Mammary epithelial cell (primary cell): ENCODE results near the gene SPATA22.

Experiments
- CTCF ChIP-seq, 2 donors: IDR thresholded peaks in 1 of 2; conservative IDR thresholded peaks in 1 of 2; 2 replicates each; pipeline ENCODE4 v1.5.1; 2011 to 2012; ENCODE audit warnings: inconsistent platforms in 2 of 2, low read length in 2 of 2, mild to moderate bottlenecking in 2 of 2, control low read depth in 1 of 2, low read depth in 1 of 2; ENCODE audit not compliant: insufficient read depth in 1 of 2; ENCODE audit errors: extremely low read depth in 1 of 2
- EZH2 ChIP-seq: IDR thresholded peaks from 2 replicates; pipeline ENCODE4 v1.6.1; 2012; ENCODE audit warnings: low read length, inconsistent platforms, borderline replicate concordance

- no peak for TF ChIP-seq CTCF (conservative IDR thresholded peaks at IDR 0.05 in 1 of 2, IDR thresholded peaks at IDR 0.05 in 1 of 2; ENCODE audit: extremely low read depth in 1 of 2, insufficient read depth in 1 of 2, low read depth in 1 of 2, low read length in 2 of 2)
- TF ChIP-seq EZH2: no peak
Observed at GRCh38 chr17:3398310-3398709, 73.3 kb downstream of the SPATA22 start, which contains the start of gene OR1E1.
